ENCODE data around the gene ITPK1.

ITPK1 gene

DNA sequence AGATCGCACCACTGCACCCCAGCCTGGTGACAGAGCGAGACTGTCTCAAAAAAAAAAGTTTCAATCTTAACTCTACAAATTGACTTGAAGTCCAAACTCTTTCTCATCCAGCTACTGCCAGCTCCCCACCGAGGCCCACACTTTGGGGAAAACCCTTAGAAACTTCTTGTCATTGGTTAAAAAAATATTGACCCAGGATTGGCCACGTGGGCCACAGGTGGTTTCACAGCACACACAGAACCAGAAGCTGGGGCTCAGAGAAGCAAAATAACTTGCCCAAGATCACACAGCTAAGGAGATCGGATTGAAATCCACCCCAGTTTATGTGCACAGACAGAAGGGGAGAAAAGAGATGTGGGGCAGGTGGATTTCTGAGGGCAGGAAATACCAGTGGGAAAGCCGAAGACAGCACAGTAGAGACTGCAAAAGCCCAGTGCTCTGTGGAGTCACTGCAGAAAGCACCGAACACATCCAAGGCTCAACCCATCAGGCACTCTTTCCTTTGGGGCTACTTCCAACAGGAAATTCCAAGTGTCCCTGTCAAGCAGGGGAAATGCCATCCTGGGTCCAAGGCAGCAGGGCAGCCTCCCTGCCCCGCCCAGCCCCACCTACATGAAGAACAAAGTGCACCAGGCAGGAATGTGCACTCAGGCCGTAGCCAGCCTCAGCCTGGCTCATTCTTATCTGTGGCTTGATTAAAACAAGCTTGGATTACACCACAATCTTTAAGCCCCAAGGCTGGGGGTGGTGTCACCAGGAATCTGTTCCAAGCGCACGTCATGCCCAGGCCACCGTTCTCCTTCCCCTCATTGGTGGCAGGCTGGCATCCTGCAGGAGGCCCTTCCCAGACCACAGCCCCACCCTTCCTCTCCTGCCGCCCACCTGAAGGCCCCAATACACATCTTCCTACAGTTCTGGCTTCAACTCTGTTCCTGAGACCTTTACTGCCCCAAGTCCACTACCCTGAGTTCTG, 72.5 kb downstream of the ITPK1 start:
- no peak for DNase-seq (ENCODE audit: low read depth)

DNA sequence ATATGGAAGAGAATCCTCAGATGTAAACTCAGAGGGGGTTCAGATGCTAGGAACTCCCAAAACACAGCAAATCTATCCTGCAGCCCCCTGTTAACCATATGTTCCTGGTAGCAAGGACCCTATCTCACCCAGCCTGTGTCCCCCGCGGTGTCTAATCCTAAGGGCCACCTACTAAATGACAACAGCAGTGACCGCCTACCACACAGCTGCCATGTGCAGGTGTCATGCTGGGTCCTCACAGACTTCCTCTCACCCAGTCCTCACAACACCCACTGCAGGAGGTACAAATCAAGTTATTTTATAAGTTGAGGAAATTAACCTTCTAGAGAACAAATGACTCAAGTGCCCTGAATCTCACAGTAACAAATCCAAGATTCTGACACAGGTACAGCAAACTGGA, 73.9 kb downstream of the ITPK1 start:
- DNase-seq (ENCODE audit: low read depth), result no peak

DNA sequence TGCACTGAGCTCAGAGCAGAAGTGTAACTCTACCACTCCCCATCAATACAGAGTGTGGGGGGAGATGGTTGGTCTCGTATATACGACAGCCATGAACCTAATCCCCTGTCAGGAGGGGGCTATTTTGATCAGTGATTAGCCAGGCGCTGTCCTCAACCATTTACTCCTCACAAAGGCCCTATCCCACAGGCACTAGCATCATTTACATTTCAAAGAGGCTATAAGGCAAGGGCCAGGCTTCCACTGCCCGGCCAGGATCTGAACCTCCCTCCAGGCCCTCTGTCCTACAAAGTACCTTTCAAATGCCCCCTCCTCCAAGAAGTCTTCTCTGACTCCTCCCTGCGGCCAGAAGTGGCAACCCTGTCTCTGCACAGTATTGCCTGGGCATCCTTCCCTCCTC, 74.7 kb downstream of the ITPK1 start:
- DNase-seq (ENCODE audit: low read depth), result no peak

DNA sequence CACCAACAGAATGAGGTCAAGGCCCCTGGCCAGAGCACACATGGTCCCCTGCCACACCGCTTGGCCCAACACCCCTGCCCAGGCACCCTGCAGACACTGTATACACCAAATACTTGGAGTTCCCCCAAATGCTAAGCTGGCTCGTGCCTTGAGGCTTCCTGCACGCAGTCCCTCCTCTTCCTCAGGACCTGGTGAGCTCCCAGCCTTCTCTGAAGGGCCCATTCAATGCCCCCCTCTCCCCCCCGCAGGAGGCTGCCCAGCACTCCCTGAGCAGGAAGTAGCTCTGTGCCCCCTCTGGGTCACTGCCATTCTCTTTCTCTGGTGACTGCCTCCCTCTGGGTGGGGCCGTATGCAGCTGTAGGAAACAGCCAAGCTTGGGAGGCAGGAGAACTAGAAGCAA, 75.3 kb downstream of the ITPK1 start:
- DNase-seq (ENCODE audit: low read depth), result no peak

DNA sequence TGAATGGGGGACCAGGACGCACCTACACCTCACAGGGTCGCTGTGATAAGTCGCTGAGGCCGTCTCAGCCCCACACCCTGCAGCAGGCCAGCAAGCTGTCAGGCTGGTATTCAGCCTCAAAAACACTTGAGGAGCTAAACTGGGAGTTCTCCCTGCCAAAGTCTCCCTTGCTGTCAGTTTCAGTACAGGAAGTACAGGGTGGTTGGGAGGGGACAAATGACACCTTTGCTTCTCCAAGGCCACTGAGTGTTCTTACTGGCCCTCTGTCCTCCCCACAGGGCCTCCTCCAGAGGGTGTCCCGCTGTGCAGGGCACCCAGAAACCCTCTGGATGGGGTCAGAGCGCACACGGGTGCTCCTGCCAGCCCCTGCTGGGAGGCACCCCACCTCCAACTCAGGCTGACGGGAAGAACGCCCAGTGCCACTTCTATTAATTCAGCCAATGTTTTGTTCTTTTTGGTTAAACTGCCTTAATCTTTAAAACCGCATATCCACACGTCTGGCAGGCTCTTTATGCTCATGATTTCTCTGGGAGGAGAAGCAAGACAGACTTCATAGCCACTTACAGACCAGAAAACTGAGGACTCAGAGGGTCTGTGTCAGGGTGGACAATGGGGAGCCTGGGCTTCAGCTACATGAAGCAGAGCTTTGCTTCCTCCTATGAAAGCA, 75.9 kb downstream of the ITPK1 start:
- DNase-seq (ENCODE audit: low read depth), result no peak

GRCh38 chr14:93037351-93037750, 78.4 kb downstream of the ITPK1 start:
- no peak for DNase-seq (ENCODE audit: low read depth)

- DNase-seq (ENCODE audit: low read depth), result no peak
Measured at GRCh38 chr14:93036652-93037345, 78.9 kb downstream of the ITPK1 start.

DNA sequence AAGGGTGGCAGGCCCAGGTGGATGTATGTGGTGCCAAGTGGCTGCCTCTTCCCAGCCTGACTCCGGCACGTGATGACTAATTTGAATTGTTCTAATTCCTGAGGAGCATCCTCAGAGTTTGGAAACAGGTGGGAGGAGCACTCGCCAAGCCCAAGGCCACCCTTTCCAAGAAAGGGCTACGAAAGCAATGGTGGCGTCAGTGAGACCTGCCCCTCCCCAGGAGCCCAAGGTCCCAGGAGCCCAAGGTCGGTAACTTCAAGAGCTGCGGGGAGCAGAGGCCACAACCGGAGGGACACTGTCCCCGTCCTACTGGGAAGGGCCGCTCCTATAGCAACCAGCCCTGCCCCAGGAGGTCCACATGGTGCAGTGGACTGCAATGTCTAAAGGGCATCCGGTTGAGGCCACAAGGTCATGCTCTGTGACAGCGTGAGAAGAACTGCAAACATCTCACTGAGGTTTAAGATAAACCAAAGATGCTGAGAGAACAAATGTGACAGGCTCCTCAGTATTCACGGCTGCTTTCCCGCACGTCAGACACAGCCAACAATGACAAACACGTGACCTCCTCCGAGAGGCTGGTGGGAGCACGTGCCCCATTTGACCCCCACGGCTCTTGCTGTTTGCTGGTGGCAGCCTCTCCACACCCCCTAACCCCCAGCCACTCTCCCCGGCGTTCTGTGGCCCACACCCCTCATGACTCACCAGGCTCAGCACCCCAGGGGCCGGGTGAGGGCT, 79.6 kb downstream of the ITPK1 start:
- DNase-seq (ENCODE audit: low read depth), result no peak

GRCh38 chr14:93035585-93035916, 80.2 kb downstream of the ITPK1 start:
- no peak for DNase-seq (ENCODE audit: low read depth)

DNA sequence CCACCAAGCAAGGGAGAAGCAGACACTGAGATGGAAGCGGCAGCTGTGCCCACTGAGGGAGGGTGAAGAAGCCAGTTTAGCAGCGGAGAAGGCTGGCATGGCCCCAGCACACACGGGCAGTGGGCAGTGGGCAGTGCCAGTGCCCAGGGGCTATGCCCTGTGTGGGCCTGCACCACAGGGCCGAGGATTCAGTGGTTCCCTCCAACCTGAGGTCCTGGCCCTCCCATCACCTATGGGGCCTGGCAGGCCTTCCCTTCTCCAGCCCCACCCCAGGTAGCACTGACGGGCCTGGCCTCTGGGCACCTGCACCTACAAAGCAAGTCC, 81.1 kb downstream of the ITPK1 start:
- DNase-seq (ENCODE audit: low read depth), result no peak

DNA sequence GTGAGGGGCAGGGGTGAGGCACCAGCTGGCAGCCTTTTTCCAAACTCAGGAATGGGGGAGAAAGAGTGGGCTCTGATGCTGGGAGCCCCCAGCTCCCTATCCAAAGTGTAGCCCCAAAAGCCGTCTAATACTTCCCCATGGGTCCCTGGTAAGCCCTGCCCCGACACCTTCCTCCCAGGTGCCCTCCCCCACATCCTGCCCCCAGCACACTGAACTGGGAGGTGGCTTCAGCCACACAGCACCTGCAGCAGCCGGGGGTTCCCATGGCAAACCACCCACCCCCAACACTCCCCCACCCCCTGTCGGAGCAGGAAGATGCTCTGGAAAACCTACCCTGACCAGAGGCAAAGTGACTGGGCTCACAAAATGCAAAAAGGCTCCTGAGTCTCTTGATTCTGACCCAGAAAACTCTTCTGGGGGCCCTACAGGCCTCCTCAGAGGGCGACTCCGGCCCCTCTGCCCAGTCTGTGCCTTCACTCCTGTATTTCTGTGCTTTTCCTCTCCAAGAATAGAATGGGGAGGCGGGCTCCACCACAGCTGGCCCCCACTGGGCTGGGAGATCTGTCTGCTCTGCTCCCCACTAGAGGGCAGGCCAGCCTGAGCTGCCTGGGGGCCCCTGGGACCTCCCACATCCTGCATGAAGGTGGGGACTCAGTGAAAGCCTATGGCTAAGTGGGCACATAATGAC, 81.6 kb downstream of the ITPK1 start:
- DNase-seq (ENCODE audit: low read depth), result peak; percentile 32

DNA sequence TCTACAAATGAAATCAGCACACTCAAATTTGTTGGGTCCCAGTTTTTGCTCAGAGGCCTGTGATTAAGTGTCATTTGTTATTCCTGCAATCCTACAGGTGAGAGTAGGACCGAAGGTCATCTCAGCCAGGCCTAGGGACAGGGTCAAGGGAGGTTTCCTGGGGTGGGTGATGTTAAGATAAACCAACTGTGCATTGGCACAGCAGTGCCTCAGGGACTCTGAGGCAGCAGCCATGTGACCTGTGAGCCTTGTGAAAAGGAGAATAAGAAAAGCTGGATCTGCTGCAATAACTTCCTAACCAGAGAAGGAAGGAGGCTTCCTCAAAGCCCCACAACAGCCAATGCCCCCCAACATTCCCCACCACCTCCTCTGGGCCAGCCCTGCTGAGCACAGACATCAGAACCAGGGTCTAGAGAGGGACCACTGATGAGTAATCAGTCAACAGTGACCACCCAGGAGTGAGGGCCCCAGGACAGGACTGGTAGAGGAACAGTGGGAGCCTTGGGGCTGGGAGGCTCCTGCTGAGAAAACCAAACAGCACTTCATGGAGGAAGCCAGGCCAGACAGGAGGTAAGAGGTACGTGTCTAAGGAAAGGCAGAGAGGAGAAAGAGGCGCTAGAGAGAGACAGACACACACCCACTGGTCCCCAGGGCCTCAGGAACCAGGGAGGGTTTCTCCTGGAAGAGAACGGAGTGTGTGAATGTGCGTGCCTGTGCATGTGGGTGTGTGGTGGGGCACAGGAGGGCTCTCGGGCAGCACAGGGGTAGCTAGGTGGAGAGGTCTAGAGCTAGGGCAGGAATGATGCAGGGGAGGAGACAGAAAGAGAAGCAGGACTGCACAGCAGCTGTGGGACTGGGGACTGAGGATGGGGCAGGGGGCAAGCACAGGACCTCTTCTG, 82.4 kb downstream of the ITPK1 start:
- DNase-seq (ENCODE audit: low read depth), result no peak

DNA sequence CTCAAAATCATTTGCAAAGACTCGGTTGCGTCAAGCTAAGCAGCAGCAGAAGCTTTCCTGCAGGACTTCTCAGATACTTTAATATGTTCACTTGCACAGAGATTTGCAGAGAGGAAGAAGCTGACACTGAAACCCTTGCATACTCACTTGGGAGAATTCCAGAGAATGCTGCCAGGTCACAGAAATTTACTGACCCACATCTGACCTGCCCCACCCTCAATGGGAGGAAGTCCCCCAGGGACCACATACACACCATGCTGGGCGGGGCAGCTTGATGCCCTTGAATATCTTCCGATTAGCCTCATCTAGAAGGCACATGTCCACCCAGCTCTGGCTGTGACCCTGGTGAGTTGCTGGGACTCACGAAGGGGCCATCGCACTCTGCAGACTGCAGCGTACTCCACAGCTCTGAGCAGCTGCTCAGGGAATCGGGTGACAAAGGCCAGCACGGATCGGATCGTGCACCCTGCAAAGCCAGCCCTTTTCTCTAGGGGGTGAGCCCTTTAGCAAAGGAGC, 83.2 kb downstream of the ITPK1 start:
- no peak for DNase-seq (ENCODE audit: low read depth)

- no peak for DNase-seq (ENCODE audit: low read depth)
Measured at GRCh38 chr14:93031505-93032315, 84.0 kb downstream of the ITPK1 start.

DNA sequence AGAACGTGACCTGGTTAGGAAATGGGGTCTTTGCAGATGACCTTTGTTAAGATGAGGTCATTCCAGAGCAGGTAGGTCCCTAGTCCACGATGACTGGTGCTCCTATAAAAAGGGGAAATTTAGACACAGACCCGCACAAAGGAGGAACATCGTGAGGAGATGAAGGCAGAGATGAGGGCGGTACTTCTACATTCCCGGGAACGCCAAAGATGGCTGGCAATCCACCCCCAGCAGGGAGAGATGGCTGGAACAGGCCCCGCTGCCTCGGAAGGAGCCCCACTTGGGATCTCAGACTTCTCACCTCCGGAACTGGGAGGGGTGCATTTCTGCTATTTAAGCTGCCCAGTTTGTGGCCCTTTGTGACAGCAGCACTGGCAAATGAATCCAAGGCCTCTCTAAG, 85.0 kb downstream of the ITPK1 start:
- no peak for DNase-seq (ENCODE audit: low read depth)

GRCh38 chr14:93029911-93030508, 85.7 kb downstream of the ITPK1 start:
- DNase-seq (ENCODE audit: low read depth), result no peak

DNA sequence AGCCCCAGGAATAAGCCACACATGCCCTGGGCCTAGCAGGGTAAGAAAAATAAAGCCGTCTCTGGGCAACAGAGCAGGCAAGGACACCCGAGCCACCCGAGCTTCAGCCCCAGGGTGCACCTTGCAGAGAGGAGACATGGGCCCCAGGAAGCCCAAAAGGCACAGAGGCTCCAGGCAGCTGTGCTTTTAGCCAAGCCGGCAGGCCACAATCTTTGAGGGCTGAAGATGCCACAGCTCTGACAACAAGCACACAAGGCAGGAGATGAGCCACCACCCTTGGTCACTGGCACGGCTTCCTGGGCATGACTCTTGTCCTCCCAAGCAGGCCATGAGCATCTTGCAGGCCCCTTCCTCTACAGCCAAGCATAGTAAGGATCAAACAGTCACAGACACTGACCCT, 86.3 kb downstream of the ITPK1 start:
- DNase-seq (ENCODE audit: low read depth), result no peak

DNA sequence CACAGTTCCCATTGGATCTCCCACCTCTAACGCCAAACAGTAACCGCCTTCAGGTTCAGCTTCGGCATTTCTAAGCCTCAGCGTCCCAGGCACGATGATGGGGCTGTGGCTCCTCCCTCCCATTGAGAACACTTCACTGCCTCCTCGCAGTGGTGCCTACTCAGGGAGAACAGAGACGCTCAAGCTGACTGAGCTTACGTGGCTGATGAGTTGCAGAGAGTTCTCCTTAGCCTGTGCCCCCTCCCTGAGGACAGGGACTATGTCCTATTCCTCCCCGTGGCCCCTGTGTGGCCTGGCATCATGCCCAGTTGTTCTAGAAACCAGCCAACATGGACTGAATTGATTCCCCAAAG, 87.0 kb downstream of the ITPK1 start:
- no peak for DNase-seq (ENCODE audit: low read depth)
